B cell (primary cell): ENCODE results near the gene ADH1C. TPM values are rescaled to one million over a fixed set of nuclear protein-coding genes. Genes with fewer than 3 reads are reported as not detected.

Experiments used
- ATAC-seq: fragments of 200-7000 bp; cut with Tn5 transposase; one replicate; pipeline ENCODE4 v1.10.0; 2021; ENCODE audit warnings: low read depth, mild to moderate bottlenecking, moderate number of reproducible peaks, moderate library complexity
- CTCF ChIA-PET: fragments of 350-600 bp; sonication (Branson Sonifier 250); formaldehyde crosslinking; loops from one replicate; lab custom pipeline; 2021; ENCODE audit warnings: antibody characterized with exemption, inconsistent platforms; lab: Charles Lee
- POLR2A ChIA-PET: fragments of 350-600 bp; sonication (Branson Sonifier 250); formaldehyde crosslinking; loops from one replicate; lab custom pipeline; 2021; ENCODE audit warnings: antibody characterized with exemption; lab: Charles Lee
- DNase-seq: peaks from one replicate; pipeline ENCODE4 v3.0.0; 2013
- H2AFZ ChIP-seq: 2 replicates; pipeline ENCODE4 v1.6.1; 2012; ENCODE audit warnings: mild to moderate bottlenecking, low read depth, low read length; ENCODE audit not compliant: insufficient read depth, poor library complexity, severe bottlenecking
- H3K27ac ChIP-seq, 2 donors: 1 replicate in 1 of 2; 2 replicates in 1 of 2; pipeline ENCODE4 v1.5.1; 2012 to 2013; ENCODE audit warnings: low read length in 2 of 2, mild to moderate bottlenecking in 2 of 2, moderate library complexity in 1 of 2
- H3K27me3 ChIP-seq, 4 experiments: fragments of 200-600 bp in 1 of 4; sonication (generic) in 1 of 4; replicated peaks in 1 of 4; 1 replicate in 2 of 4; 2 replicates in 2 of 4; pipeline versions ENCODE4 v1.6.1 to v1.7.0; 2013 to 2016; ENCODE audit warnings: low read length in 3 of 4, mild to moderate bottlenecking in 2 of 4, mixed read lengths in 1 of 4, moderate library complexity in 1 of 4; ENCODE audit not compliant: insufficient read depth in 4 of 4, control insufficient read depth in 3 of 4; ENCODE audit errors: control extremely low read depth in 1 of 4
- H3K36me3 ChIP-seq, 2 experiments: replicated peaks in 1 of 2; 1 replicate in 1 of 2; 2 replicates in 1 of 2; pipeline versions ENCODE4 v1.6.1 to v1.7.1; 2013; ENCODE audit warnings: low read length in 1 of 2; ENCODE audit not compliant: insufficient read depth in 2 of 2, control insufficient read depth in 1 of 2; ENCODE audit errors: control extremely low read depth in 1 of 2, extremely low read depth in 1 of 2
- H3K4me1 ChIP-seq, 2 donors: fragments of 200-600 bp in 1 of 2; sonication (generic) in 1 of 2; 1 replicate in 1 of 2; 2 replicates in 1 of 2; pipeline versions ENCODE4 v1.5.1 to v1.6.1; 2013 to 2017; ENCODE audit warnings: low read length in 2 of 2; ENCODE audit not compliant: control insufficient read depth in 2 of 2, insufficient read depth in 2 of 2
- H3K4me2 ChIP-seq: replicated peaks from 2 replicates; pipeline ENCODE3; 2012; ENCODE audit warnings: mild to moderate bottlenecking, low read depth, low read length; ENCODE audit not compliant: poor library complexity, severe bottlenecking
- H3K4me3 ChIP-seq, 5 experiments: fragments of 200-600 bp in 1 of 5; sonication (generic) in 1 of 5; 1 replicate in 3 of 5; 2 replicates in 2 of 5; pipeline versions ENCODE4 v1.5.1 to v1.7.0; 2011 to 2016; ENCODE audit warnings: low read length in 4 of 5, mild to moderate bottlenecking in 4 of 5, low read depth in 2 of 5, control low read depth in 1 of 5, moderate library complexity in 1 of 5; ENCODE audit not compliant: insufficient read depth in 1 of 5; ENCODE audit errors: control extremely low read depth in 1 of 5, extremely low read depth in 1 of 5
- H3K79me2 ChIP-seq: fragments of 200-600 bp; sonication (generic); one replicate; pipeline ENCODE4 v1.6.0; 2016; ENCODE audit warnings: low read length; ENCODE audit not compliant: control insufficient read depth, insufficient read depth
- H3K9ac ChIP-seq: fragments of 200-600 bp; sonication (generic); 2 replicates; pipeline ENCODE4 v1.6.1; 2017; ENCODE audit warnings: mild to moderate bottlenecking, low read length, moderate library complexity
- H3K9me3 ChIP-seq, 3 donors: one replicate each; pipeline versions ENCODE4 v1.6.1 to v1.7.1; 2013; ENCODE audit warnings: low read length in 2 of 3; ENCODE audit not compliant: control insufficient read depth in 2 of 3, insufficient read depth in 1 of 3; ENCODE audit errors: control extremely low read depth in 1 of 3
- H4K20me1 ChIP-seq: 2 replicates; pipeline ENCODE4 v1.6.0; 2012; ENCODE audit warnings: mild to moderate bottlenecking, low read length; ENCODE audit not compliant: insufficient read depth, control insufficient read depth, poor library complexity, severe bottlenecking
- H3K27ac Mint-ChIP-seq: one replicate; pipeline ENCODE4 v1.8.0; 2021; ENCODE audit warnings: mixed read lengths
- H3K27me3 Mint-ChIP-seq: one replicate; pipeline ENCODE4 v1.8.0; 2021; ENCODE audit warnings: mixed read lengths
- H3K4me1 Mint-ChIP-seq: one replicate; pipeline ENCODE4 v1.8.0; 2021; ENCODE audit warnings: mixed read lengths
- H3K4me3 Mint-ChIP-seq: one replicate; pipeline ENCODE4 v1.8.0; 2021; ENCODE audit warnings: mixed read lengths
- H3K9me3 Mint-ChIP-seq: one replicate; pipeline ENCODE4 v1.8.0; 2022; ENCODE audit warnings: mixed read lengths; ENCODE audit not compliant: insufficient read depth
- CTCF ChIP-seq: fragments of 200-600 bp; IDR thresholded peaks from one replicate; pipeline ENCODE4 v1.8.0; 2022; ENCODE audit warnings: antibody characterized with exemption, mild to moderate bottlenecking
- EZH2 ChIP-seq: IDR thresholded peaks from 2 replicates; pipeline ENCODE4 v1.6.1; 2012; ENCODE audit warnings: borderline replicate concordance, low read depth, mild to moderate bottlenecking, moderate library complexity, low read length; ENCODE audit not compliant: insufficient read depth, poor library complexity, severe bottlenecking
- WGBS: methylation state at CpG from one replicate; pipeline ENCODE4 v1.1.5; 2013; ENCODE audit warnings: missing lambda C conversion rate; ENCODE audit not compliant: insufficient coverage; 5-methylcytosine and 5-hydroxymethylcytosine counted together
- intact Hi-C: fragments of 100-400 bp; cut with micrococcal nuclease; formaldehyde crosslinking; loops from one replicate; pipeline ENCODE4 v1.10.0; 2022
- polyA plus RNA-seq: library from polyadenylated mRNA; depleted of rRNA; stranded (reverse); fragments of >200 nt; gene quantifications from 2 replicates; pipeline ENCODE4 v1.2.3, GENCODE V29; 2012
- total RNA-seq, 2 donors: library from RNA; stranded (reverse); fragments of 120-200 nt in 1 of 2; gene quantifications; 1 replicate in 1 of 2; 2 replicates in 1 of 2; pipeline versions ENCODE4 v1.2.3 to v1.2.4, GENCODE V29; 2013 to 2022

The ADH1C gene
- total and polyA plus RNA-seq, 2 donors (not counting 1 experiment from before 2014, with no cell fraction given), result not detected

GRCh38 chr4:99336553-99336952 lies 16.0 kb downstream of the ADH1C start:
- intact Hi-C loops, result no loop called here
- DNase-seq, result no peak
- Histone ChIP-seq H3K4me1 (no peaks in the 10 kb centered on the region), H3K9me3 (no peaks in the 10 kb centered on the region), H3K27me3 (no peaks in the 10 kb centered on the region), H3K27ac (no peak overlapping the region), H3K9ac (no peak overlapping the region), H3K4me3 (no peak overlapping the region), H4K20me1 (no peaks in the 10 kb centered on the region), H3K79me2 (no peaks in the 10 kb centered on the region), H3K36me3 (no peaks in the 10 kb centered on the region), H3K4me2 (no peak overlapping the region), H2AFZ (no peak overlapping the region)
- H3K9me3 Mint-ChIP-seq, result no peaks in the 10 kb centered on the region
- no peak for ATAC-seq
- no peaks in the 10 kb centered on the region for H3K4me1 Mint-ChIP-seq
- no CpG with 5 or more reads among the region's 4 CpGs for whole genome bisulfite sequencing
- H3K27ac Mint-ChIP-seq, result no peak overlapping the region
- ChIA-PET CTCF (no interaction called here), POLR2A (no interaction called here)
- TF ChIP-seq CTCF (no peak), EZH2 (no peak)
- H3K27me3 Mint-ChIP-seq, result peaks cover 5% of the 10 kb centered on the region
- no peak overlapping the region for H3K4me3 Mint-ChIP-seq

GRCh38 chr4:99334880-99335279 lies 17.7 kb downstream of the ADH1C start:
- no peak overlapping the region for H3K4me3 Mint-ChIP-seq
- CTCF ChIA-PET, result no interaction called here
- POLR2A ChIA-PET, result no interaction called here
- no peak overlapping the region for H3K27ac ChIP-seq
- no peak overlapping the region for H3K4me2 ChIP-seq
- H3K27me3 Mint-ChIP-seq, result peaks cover 5% of the 10 kb centered on the region
- H3K36me3 ChIP-seq, result no peaks in the 10 kb centered on the region
- no peak for ATAC-seq
- TF ChIP-seq CTCF (no peak), EZH2 (no peak)
- H3K27me3 ChIP-seq, result no peaks in the 10 kb centered on the region
- no peaks in the 10 kb centered on the region for H3K4me1 Mint-ChIP-seq
- no peak overlapping the region for H3K4me3 ChIP-seq
- H3K79me2 ChIP-seq, result no peaks in the 10 kb centered on the region
- H4K20me1 ChIP-seq, result no peaks in the 10 kb centered on the region
- 60% methylated on average over 1 of the region's 1 CpG for WGBS
- DNase-seq, result no peak
- H3K27ac Mint-ChIP-seq, result no peak overlapping the region
- no peak overlapping the region for H3K9ac ChIP-seq
- no peak overlapping the region for H2AFZ ChIP-seq
- no peaks in the 10 kb centered on the region for H3K9me3 ChIP-seq
- intact Hi-C loops, result no loop called here
- H3K9me3 Mint-ChIP-seq, result no peaks in the 10 kb centered on the region
- no peaks in the 10 kb centered on the region for H3K4me1 ChIP-seq
